HepG2 (cell line): ENCODE results near the gene ACSM5. TPM values are rescaled to one million over a fixed set of nuclear protein-coding genes. Genes with fewer than 3 reads are reported as not detected.

Source experiments
- HIC2 ChIP-seq: sonication (generic); formaldehyde crosslinking; IDR thresholded peaks from 2 replicates; pipeline ENCODE4 v1.9.0; 2022; ENCODE audit warnings: low read depth, missing genetic modification reagents
- HNRNPL ChIP-seq: fragments of 200-400 bp; formaldehyde crosslinking; IDR thresholded peaks from 2 replicates; pipeline ENCODE4 v1.6.1; 2017; ENCODE audit warnings: mild to moderate bottlenecking, low read depth, low read length
- NFATC3 ChIP-seq: sonication (generic); formaldehyde crosslinking; IDR thresholded peaks from 2 replicates; pipeline ENCODE4 v1.5.1; 2020; ENCODE audit warnings: mild to moderate bottlenecking, missing genetic modification reagents
- SNAI1 ChIP-seq: sonication (generic); formaldehyde crosslinking; IDR thresholded peaks from 2 replicates; pipeline ENCODE4 v1.5.0; 2020; ENCODE audit warnings: mild to moderate bottlenecking, missing genetic modification reagents, borderline replicate concordance
- ZBTB38 ChIP-seq: sonication (generic); formaldehyde crosslinking; IDR thresholded peaks from 2 replicates; pipeline ENCODE4 v1.5.1; 2020; ENCODE audit warnings: mild to moderate bottlenecking, missing genetic modification reagents
- ZNF180 ChIP-seq: sonication (generic); formaldehyde crosslinking; IDR thresholded peaks from 2 replicates; pipeline ENCODE4 v1.4.0; 2020; ENCODE audit warnings: low read depth, missing genetic modification reagents, borderline replicate concordance
- ZNF326 ChIP-seq: sonication (generic); formaldehyde crosslinking; IDR thresholded peaks from 2 replicates; pipeline ENCODE4 v1.4.0; 2020; ENCODE audit warnings: missing genetic modification reagents, borderline replicate concordance
- ZNF407 ChIP-seq: sonication (generic); formaldehyde crosslinking; IDR thresholded peaks from one replicate; pipeline ENCODE4 v1.5.1; 2020; ENCODE audit warnings: mild to moderate bottlenecking, missing genetic modification reagents; ENCODE audit errors: not compliant biosample characterization
- ZNF879 ChIP-seq: sonication (generic); formaldehyde crosslinking; IDR thresholded peaks from 2 replicates; pipeline ENCODE4 v1.8.1; 2023; ENCODE audit warnings: missing genetic modification reagents
- ZUFSP ChIP-seq: sonication (generic); formaldehyde crosslinking; IDR thresholded peaks from 2 replicates; pipeline ENCODE4 v1.9.0; 2021; ENCODE audit warnings: missing genetic modification reagents, mild to moderate bottlenecking, borderline replicate concordance
- polyA plus RNA-seq, 8 experiments: library from polyadenylated mRNA; depleted of rRNA in 3 of 8; stranded (reverse) in 7 of 8; unstranded in 1 of 8; fragments of >200 nt; fragmentation: Illumina TruSeq in 4 of 8; extraction: Trizol in 4 of 8; gene quantifications; 2 replicates each; pipeline versions ENCODE4 v1.2.1 to v1.2.3, GENCODE V29; 2011 to 2016; ENCODE audit warnings: low read depth in 4 of 8, missing spikeins in 1 of 8, mixed read lengths in 1 of 8; ENCODE audit not compliant: insufficient read depth in 1 of 8
- total RNA-seq, 5 experiments: library from RNA; depleted of rRNA; stranded (reverse); fragments of >200 nt; fragmentation: Illumina TruSeq; extraction: Trizol; gene quantifications; 2 replicates each; pipeline ENCODE4 v1.2.3, GENCODE V29; 2016; ENCODE audit warnings: low read depth in 1 of 5
- TF ChIP-seq, protein P1 (sequence below): sonication (generic); formaldehyde crosslinking; IDR thresholded peaks from 2 replicates; pipeline ENCODE4 v1.5.0; 2020; ENCODE audit warnings: missing genetic modification reagents
- TF ChIP-seq, protein P2 (sequence below): sonication (generic); formaldehyde crosslinking; conservative IDR thresholded peaks from 2 replicates; pipeline ENCODE4 v1.4.0; 2020; ENCODE audit warnings: missing genetic modification reagents
- TF ChIP-seq, protein P3 (sequence below): IDR thresholded peaks from 2 replicates; pipeline ENCODE4 v1.6.1; 2016; ENCODE audit warnings: low read depth

Gene ACSM5
- total and polyA plus RNA-seq, 2 of the 13 experiments (the other 11 are each of a cell fraction or from before 2014, with no cell fraction given) = 9.1 to 15.0 TPM

- TF ChIP-seq ZUFSP (CRISPR knock-in tag) = no peak
- TF ChIP-seq, protein P1, sequence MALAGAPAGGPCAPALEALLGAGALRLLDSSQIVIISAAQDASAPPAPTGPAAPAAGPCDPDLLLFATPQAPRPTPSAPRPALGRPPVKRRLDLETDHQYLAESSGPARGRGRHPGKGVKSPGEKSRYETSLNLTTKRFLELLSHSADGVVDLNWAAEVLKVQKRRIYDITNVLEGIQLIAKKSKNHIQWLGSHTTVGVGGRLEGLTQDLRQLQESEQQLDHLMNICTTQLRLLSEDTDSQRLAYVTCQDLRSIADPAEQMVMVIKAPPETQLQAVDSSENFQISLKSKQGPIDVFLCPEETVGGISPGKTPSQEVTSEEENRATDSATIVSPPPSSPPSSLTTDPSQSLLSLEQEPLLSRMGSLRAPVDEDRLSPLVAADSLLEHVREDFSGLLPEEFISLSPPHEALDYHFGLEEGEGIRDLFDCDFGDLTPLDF = peak; percentile 36; the same call in 1 of the 2 replicates
- no peak for TF ChIP-seq HNRNPL
- peak; percentile 16; the same call in 1 of the 2 replicates for TF ChIP-seq HIC2
- TF ChIP-seq ZNF180 (CRISPR knock-in tag) = no peak
- TF ChIP-seq, protein P2, sequence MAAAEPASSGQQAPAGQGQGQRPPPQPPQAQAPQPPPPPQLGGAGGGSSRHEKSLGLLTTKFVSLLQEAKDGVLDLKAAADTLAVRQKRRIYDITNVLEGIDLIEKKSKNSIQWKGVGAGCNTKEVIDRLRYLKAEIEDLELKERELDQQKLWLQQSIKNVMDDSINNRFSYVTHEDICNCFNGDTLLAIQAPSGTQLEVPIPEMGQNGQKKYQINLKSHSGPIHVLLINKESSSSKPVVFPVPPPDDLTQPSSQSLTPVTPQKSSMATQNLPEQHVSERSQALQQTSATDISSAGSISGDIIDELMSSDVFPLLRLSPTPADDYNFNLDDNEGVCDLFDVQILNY = no peak
- TF ChIP-seq ZNF326 (CRISPR knock-in tag) = no peak
- TF ChIP-seq SNAI1 (CRISPR knock-in tag) = no peak
- TF ChIP-seq ZBTB38 (CRISPR knock-in tag) = no peak
- TF ChIP-seq ZNF879 = no peak
- no peak for TF ChIP-seq NFATC3 (CRISPR knock-in tag)
- no peak for TF ChIP-seq ZNF407 (CRISPR knock-in tag)
- TF ChIP-seq, protein P3, sequence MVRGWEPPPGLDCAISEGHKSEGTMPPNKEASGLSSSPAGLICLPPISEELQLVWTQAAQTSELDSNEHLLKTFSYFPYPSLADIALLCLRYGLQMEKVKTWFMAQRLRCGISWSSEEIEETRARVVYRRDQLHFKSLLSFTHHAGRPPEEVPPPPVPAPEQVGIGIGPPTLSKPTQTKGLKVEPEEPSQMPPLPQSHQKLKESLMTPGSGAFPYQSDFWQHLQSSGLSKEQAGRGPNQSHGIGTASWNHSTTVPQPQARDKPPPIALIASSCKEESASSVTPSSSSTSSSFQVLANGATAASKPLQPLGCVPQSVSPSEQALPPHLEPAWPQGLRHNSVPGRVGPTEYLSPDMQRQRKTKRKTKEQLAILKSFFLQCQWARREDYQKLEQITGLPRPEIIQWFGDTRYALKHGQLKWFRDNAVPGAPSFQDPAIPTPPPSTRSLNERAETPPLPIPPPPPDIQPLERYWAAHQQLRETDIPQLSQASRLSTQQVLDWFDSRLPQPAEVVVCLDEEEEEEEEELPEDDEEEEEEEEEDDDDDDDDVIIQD (CRISPR knock-in tag) = peak; percentile 87
Measured at GRCh38 chr16:20397468-20398074, 11.8 kb upstream of the ACSM5 start (continued).
